DOHH2 (cell line): Measurements from ENCODE around the gene PNRC2.
"Not testable (repeated sequence)": the region's sequence is repeated elsewhere in the genome, so short reads cannot be mapped to it uniquely, and the experiment has no call there.

Source experiments
- H3F3A ChIP-seq: fragments of 200-600 bp; sonication (generic), shearing (Covaris generic); 2 replicates; pipeline ENCODE4 v1.6.0; 2016; ENCODE audit warnings: antibody characterized with exemption, mild to moderate bottlenecking; ENCODE audit not compliant: control insufficient read depth, insufficient read depth
- H3K27ac ChIP-seq: fragments of 200-600 bp; sonication (generic); 2 replicates; pipeline ENCODE4 v1.5.1; 2014; ENCODE audit warnings: low read depth, mild to moderate bottlenecking, low read length, moderate library complexity
- H3K27me3 ChIP-seq: fragments of 200-600 bp; sonication (generic); 2 replicates; pipeline ENCODE4 v1.6.1; 2014; ENCODE audit warnings: mild to moderate bottlenecking, low read length, mixed read lengths; ENCODE audit not compliant: control insufficient read depth
- H3K36me3 ChIP-seq: fragments of 200-600 bp; sonication (generic); 2 replicates; pipeline ENCODE4 v1.6.1; 2014; ENCODE audit warnings: mild to moderate bottlenecking, low read length, moderate library complexity, mixed read lengths; ENCODE audit not compliant: control insufficient read depth
- H3K4me1 ChIP-seq: fragments of 200-600 bp; sonication (generic); 2 replicates; pipeline ENCODE4 v1.6.1; 2014; ENCODE audit warnings: mild to moderate bottlenecking, low read length, mixed read lengths; ENCODE audit not compliant: control insufficient read depth
- H3K4me2 ChIP-seq: fragments of 200-600 bp; sonication (generic); 2 replicates; pipeline ENCODE4 v1.6.0; 2014; ENCODE audit warnings: mild to moderate bottlenecking, low read length, moderate library complexity
- H3K4me3 ChIP-seq: fragments of 200-600 bp; sonication (generic); 2 replicates; pipeline ENCODE4 v1.5.1; 2014; ENCODE audit warnings: mild to moderate bottlenecking, low read length, mixed read lengths
- H3K79me2 ChIP-seq: fragments of 200-600 bp; sonication (generic); 2 replicates; pipeline ENCODE4 v1.6.1; 2014; ENCODE audit warnings: mild to moderate bottlenecking, low read length, mixed read lengths; ENCODE audit not compliant: control insufficient read depth
- H3K9me2 ChIP-seq: fragments of 200-600 bp; sonication (generic); replicated peaks from 2 replicates; pipeline ENCODE4 v1.6.1; 2014; ENCODE audit warnings: mild to moderate bottlenecking, low read length, mixed read lengths; ENCODE audit not compliant: control insufficient read depth
- H3K9me3 ChIP-seq: fragments of 200-600 bp; sonication (generic); 2 replicates; pipeline ENCODE4 v1.6.1; 2014; ENCODE audit warnings: antibody characterized with exemption, low read length, mixed read lengths; ENCODE audit not compliant: control insufficient read depth, insufficient read depth
- H4K20me1 ChIP-seq: fragments of 200-600 bp; sonication (generic); 2 replicates; pipeline ENCODE4 v1.6.0; 2014; ENCODE audit warnings: low read depth, mild to moderate bottlenecking, antibody characterized with exemption, low read length, moderate library complexity; ENCODE audit not compliant: control insufficient read depth, insufficient read depth
- CTCF ChIP-seq: fragments of 200-600 bp; sonication (generic); IDR thresholded peaks from one replicate; pipeline ENCODE4 v1.5.1; 2014; ENCODE audit warnings: antibody characterized with exemption, mild to moderate bottlenecking, low read depth, low read length; ENCODE audit not compliant: poor library complexity, severe bottlenecking
- EZH2phosphoT487 ChIP-seq: fragments of 200-600 bp; sonication (generic); IDR thresholded peaks from 2 replicates; pipeline ENCODE4 v1.6.1; 2017; ENCODE audit warnings: borderline replicate concordance, mild to moderate bottlenecking, antibody characterized with exemption, low read length, moderate library complexity, mixed read lengths

Gene PNRC2

DNA sequence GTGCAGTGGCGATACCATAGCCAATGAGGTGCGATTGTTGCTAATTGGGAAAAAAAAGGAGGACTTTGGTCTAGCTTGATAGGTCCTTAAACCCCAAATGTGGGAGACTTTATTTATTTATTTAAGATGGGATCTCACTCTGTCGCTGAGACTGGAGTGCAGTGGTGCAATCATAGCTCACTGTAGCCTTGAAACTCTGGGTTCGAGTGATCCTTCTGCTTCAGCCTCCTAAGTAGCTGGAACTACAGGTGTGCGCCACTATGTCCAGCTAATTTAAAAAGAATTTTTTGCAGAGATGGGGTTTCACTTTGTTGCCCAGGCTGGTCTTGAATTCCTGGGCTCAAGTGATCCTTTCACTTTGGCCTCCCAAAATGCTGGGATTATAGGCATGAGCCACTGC, 44.5 kb downstream of the PNRC2 start:
- no peak overlapping the region for H3K27ac ChIP-seq
- no peak overlapping the region for H3K4me2 ChIP-seq
- peaks cover 15% of the 10 kb centered on the region for H3K27me3 ChIP-seq
- peaks cover 14% of the 10 kb centered on the region for H3K4me1 ChIP-seq
- no peaks in the 10 kb centered on the region for H3K36me3 ChIP-seq
- H3K9me2 ChIP-seq, result no peaks in the 10 kb centered on the region
- H3K4me3 ChIP-seq, result no peak overlapping the region
- peaks cover 3% of the 10 kb centered on the region for H3K9me3 ChIP-seq
- no peaks in the 10 kb centered on the region for H4K20me1 ChIP-seq
- TF ChIP-seq EZH2phosphoT487, result no peak
- no peak for TF ChIP-seq CTCF
- H3F3A ChIP-seq, result no peaks in the 10 kb centered on the region
- H3K79me2 ChIP-seq, result no peaks in the 10 kb centered on the region

DNA sequence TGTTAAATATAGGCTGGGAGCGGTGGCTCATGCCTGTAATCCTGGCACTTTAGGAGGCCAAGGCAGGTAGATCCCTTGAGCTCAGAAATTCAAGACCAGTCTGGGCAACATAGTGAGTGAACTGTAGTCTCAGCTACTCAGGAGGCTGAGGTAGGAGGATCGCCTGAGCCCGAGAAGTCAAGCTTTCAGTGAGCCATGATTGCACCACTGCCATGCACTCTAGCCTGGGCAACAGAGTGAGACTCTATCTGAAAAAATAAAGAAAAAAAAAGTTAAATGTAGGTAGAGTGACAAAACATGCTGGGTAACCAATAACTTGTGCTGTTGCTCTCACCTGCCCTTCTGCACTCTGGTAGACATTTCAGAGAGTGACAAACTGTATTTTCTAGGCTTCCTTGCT, 45.5 kb downstream of the PNRC2 start:
- Histone ChIP-seq H3K27me3 (peaks cover 24% of the 10 kb centered on the region), H3K4me3 (no peak overlapping the region), H3K9me2 (no peaks in the 10 kb centered on the region), H3K9me3 (peaks cover 3% of the 10 kb centered on the region), H3K27ac (no peak overlapping the region), H3K36me3 (no peaks in the 10 kb centered on the region), H4K20me1 (no peaks in the 10 kb centered on the region), H3K4me2 (no peak overlapping the region), H3K79me2 (no peaks in the 10 kb centered on the region), H3K4me1 (peaks cover 14% of the 10 kb centered on the region), H3F3A (no peaks in the 10 kb centered on the region)
- TF ChIP-seq CTCF, result no peak
- no peak for TF ChIP-seq EZH2phosphoT487

DNA sequence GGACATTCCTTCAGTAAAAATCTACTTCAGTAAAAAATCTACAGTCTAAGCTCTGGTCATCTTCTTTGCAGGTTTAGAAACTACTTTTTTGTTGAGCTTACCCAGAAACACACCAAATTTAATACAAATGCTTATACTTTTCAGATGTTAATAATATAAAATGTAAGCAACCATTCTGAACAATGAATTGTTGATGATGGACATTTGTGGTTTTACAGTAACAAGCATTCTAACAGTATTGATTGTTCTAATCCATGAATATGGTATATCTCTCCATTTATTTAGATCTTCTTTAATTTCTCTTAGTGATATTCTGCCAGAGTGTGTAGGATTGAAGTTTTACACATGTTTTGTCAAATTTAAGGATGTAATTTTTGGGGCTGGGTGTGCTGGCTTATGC, 47.5 kb downstream of the PNRC2 start:
- H3K36me3 ChIP-seq, result no peaks in the 10 kb centered on the region
- no peaks in the 10 kb centered on the region for H3F3A ChIP-seq
- no peak overlapping the region for H3K4me2 ChIP-seq
- H3K27me3 ChIP-seq, result peaks cover 33% of the 10 kb centered on the region
- H4K20me1 ChIP-seq, result no peaks in the 10 kb centered on the region
- TF ChIP-seq CTCF (no peak), EZH2phosphoT487 (no peak)
- no peak overlapping the region for H3K27ac ChIP-seq
- no peaks in the 10 kb centered on the region for H3K9me2 ChIP-seq
- H3K4me1 ChIP-seq, result peaks cover 14% of the 10 kb centered on the region
- H3K9me3 ChIP-seq, result peaks cover 3% of the 10 kb centered on the region
- no peak overlapping the region for H3K4me3 ChIP-seq
- no peaks in the 10 kb centered on the region for H3K79me2 ChIP-seq

GRCh38 chr1:24008574-24009184, 49.1 kb downstream of the PNRC2 start:
- not testable (repeated sequence) for H3K4me3 ChIP-seq, H3K27ac ChIP-seq, H3K4me1 ChIP-seq, H4K20me1 ChIP-seq, H3K9me3 ChIP-seq, H3K36me3 ChIP-seq, H3K4me2 ChIP-seq, H3K79me2 ChIP-seq, H3F3A ChIP-seq, H3K9me2 ChIP-seq
- H3K27me3 ChIP-seq, result peaks cover 26% of the 10 kb centered on the region
